Measurements from ENCODE around the gene RPSA. TPM values are rescaled to one million over a fixed set of nuclear protein-coding genes. Genes with fewer than 3 reads are reported as not detected.

RPSA gene
- total RNA-seq, result 100 to 1,000 TPM; 387 to 661 TPM
- polyA plus RNA-seq (ENCODE audit: insufficient read depth, low read depth, low replicate concordance), result 858 TPM
- long read RNA-seq, donor 1, transcript RPSA-205 (2 exons, 622 nt), result minor isoform, 26 of 1,044 reads
- long read RNA-seq, donor 1, transcript RPSA-201 (7 exons, 1,171 nt), result major isoform, 764 of 1,044 reads
- long read RNA-seq, donor 1, transcript RPSA-207 (5 exons, 1,227 nt), result minor isoform, 8 of 1,044 reads
- long read RNA-seq, donor 1, transcript RPSA-206 (3 exons, 596 nt), result minor isoform, 20 of 1,044 reads
- long read RNA-seq, donor 1, partial matches to known transcripts, result 133 of 1,044 reads
- long read RNA-seq, donor 1, other reads (novel, unspliced or antisense), result 88 of 1,044 reads
- long read RNA-seq, donor 2, transcript RPSA-206 (3 exons, 596 nt), result minor isoform, 11 of 763 reads
- long read RNA-seq, donor 2, transcript RPSA-201 (7 exons, 1,171 nt), result major isoform, 562 of 763 reads
- long read RNA-seq, donor 2, transcript RPSA-207 (5 exons, 1,227 nt), result minor isoform, 8 of 763 reads
- long read RNA-seq, donor 2, partial matches to known transcripts, result 115 of 763 reads
- long read RNA-seq, donor 2, other reads (novel, unspliced or antisense), result 63 of 763 reads

DNA sequence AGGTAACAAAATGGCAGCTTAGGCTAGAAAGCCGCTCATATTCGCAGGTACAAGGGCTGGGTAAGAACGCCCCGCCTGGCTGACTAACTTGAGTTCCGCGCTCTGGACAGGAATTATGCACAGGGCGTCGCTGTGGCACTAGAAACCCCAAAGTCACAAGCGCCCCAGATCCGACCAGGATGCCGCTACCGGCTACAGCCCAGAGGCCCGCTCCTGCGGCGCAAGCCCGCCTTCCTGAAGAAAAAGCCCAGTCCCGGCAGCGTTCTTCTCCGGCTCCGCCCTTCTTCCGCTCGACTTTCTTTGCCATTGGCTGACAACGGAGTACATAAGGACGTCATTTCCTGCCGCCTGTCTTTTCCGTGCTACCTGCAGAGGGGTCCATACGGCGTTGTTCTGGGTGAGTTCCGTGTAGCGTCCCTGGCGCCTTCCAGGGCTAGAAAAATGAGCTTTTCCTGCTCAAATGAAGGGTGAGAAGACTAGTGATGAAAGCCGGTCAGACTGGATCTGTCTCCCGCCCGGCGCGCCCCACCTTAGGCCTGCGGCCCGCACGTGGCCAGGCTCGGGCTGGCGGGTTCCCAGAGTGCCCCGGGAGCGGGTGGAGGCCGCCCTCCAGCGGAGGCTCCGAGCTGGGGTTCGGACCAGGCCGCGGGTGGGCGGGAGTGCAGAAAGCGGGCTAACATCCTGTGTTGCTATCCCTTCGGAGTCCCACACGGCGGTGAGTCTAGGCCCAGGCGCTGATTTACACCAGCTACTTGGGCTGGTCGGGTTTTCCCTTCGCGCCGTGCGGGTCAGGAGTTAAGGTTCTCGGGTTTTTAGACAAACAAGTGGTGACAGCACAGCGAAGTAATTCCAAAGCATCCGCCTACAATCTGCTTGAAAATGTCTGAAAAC, at the start of gene RPSA:
RPSA (plus strand) TSS at position 353 of the 891 bp plus-strand sequence. CDS start 934 bp downstream, outside the sequence.
- H3K27me3 ChIP-seq, result no peaks in the 10 kb centered on the region
- whole genome bisulfite sequencing, 2 donors, result 0% methylated on average over 41 to 63 of the region's 63 CpGs
- H3K4me3 ChIP-seq, result peak within 1 kb of the TSS; percentile 76 to 85
- peak; percentile 98 for DNase-seq
- TF ChIP-seq CTCF (IDR thresholded peaks at IDR 0.05) (peak; percentile 29 to 31 (median 31)), POLR2A (IDR thresholded peaks at IDR 0.05) (peak; percentile 43)
- intact Hi-C loops (cut with DNase I; ENCODE audit: low total_unique reads), result no loop called here
- H3K27ac ChIP-seq, result peak within 1 kb of the TSS; percentile 74 to 83
- H3K36me3 ChIP-seq (ENCODE audit: low read depth, missing control alignments), result no peaks in the 10 kb centered on the region
- peaks cover 5% of the 10 kb centered on the region for H3K4me1 ChIP-seq
- no peaks in the 10 kb centered on the region for H3K9me3 ChIP-seq

DNA sequence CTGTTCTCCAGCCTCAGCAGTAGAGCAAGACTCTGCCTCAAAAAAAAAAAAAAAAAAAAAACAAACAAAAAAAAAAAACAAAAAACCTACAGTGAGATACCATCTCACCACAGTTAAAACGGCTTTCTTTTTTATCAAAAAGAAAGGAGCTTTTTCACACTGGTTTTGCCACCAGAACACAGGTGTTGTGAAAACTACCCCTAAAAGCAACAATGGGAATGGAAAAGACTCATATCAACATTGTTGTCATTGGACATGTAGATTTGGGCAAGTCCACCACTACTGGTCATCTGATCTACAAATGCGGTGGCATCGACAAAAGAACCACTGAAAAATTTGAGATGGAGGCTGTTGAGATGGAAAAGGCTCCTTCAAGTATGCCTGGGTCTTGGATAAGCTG, 48.2 kb upstream of the RPSA start:
- H3K27ac ChIP-seq, result no peak overlapping the region
- TF ChIP-seq POLR2A (IDR thresholded peaks at IDR 0.05), result no peak
- TF ChIP-seq CTCF (IDR thresholded peaks at IDR 0.05), result no peak
- no peaks in the 10 kb centered on the region for H3K27me3 ChIP-seq
- no peak for DNase-seq
- H3K4me1 ChIP-seq, result no peaks in the 10 kb centered on the region
- no peaks in the 10 kb centered on the region for H3K36me3 ChIP-seq (ENCODE audit: low read depth, missing control alignments)
- intact Hi-C loops (cut with DNase I; ENCODE audit: low total_unique reads), result no loop called here
- no peak overlapping the region for H3K4me3 ChIP-seq
- H3K9me3 ChIP-seq, result no peaks in the 10 kb centered on the region
- 86 to 89% methylated on average over 3 of the region's 3 CpGs for WGBS, 2 donors

- Histone ChIP-seq H3K4me1 (no peaks in the 10 kb centered on the region), H3K27me3 (no peaks in the 10 kb centered on the region), H3K27ac (no peak overlapping the region), H3K36me3 (ENCODE audit: low read depth, missing control alignments) (no peaks in the 10 kb centered on the region), H3K9me3 (no peaks in the 10 kb centered on the region), H3K4me3 (no peak overlapping the region)
- no peak for DNase-seq
- no peak for TF ChIP-seq CTCF (IDR thresholded peaks at IDR 0.05)
- no peak for TF ChIP-seq POLR2A (IDR thresholded peaks at IDR 0.05)
- WGBS, 2 donors, result 74 to 89% methylated on average over 6 to 8 of the region's 8 CpGs
- intact Hi-C loops (cut with DNase I; ENCODE audit: low total_unique reads), result no loop called here
These were observed 45.1 kb upstream of the RPSA start for GRCh38 chr3:39361252-39361927.

DNA sequence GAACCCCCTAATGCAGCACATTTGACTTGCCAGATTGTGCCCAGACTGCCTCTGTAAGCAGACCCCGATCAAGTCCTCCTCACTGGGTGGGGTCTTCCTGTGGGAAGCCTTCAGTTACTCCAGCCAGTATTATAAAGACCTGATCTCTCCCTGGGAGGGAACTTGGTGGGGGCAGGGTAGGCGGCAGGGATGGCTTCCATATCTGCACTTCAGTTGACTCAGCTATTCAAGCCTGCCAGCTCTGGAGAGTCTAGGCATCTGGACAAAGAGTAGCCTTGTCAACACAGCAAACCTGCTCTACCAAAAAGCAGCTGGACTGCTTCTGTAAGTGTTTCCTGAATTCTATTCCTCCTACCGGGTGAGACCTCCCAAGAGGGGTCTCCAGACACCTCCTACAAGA, 44.3 kb upstream of the RPSA start:
- WGBS, 2 donors, result 29 to 42% methylated on average over 1 to 3 of the region's 3 CpGs
- Histone ChIP-seq H3K36me3 (ENCODE audit: low read depth, missing control alignments) (no peaks in the 10 kb centered on the region), H3K4me1 (no peaks in the 10 kb centered on the region), H3K27me3 (no peaks in the 10 kb centered on the region), H3K9me3 (no peaks in the 10 kb centered on the region), H3K4me3 (no peak overlapping the region), H3K27ac (no peak overlapping the region)
- DNase-seq, result no peak
- intact Hi-C loops (cut with DNase I; ENCODE audit: low total_unique reads), result no loop called here
- no peak for TF ChIP-seq CTCF (IDR thresholded peaks at IDR 0.05)
- TF ChIP-seq POLR2A (IDR thresholded peaks at IDR 0.05), result no peak
